ENCODE data around the gene TIMM50. TPM values are rescaled to one million over a fixed set of nuclear protein-coding genes. Genes with fewer than 3 reads are reported as not detected.

Gene TIMM50
- total RNA-seq, 2 experiments from 2014 or later = 59.6 to 83.9 TPM

DNA sequence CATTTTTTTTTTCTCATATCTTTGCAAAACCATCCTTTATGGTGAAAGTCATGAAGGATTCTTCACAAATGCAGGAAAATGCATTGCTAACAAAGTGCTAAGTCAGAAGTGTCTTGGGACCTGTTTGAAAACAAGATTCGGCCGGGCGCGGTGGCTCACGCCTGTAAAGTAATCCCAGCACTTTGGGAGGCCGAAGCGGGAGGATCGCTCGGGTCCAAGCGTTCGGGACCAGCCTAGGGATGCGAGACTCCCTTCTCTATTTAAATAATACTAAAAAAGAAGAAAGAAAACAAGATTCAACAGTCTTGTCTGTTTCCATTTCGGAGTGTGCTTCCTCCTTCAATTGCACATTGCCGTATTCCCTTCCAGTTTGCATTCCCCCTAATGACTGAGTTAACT lies 51.2 kb downstream of the TIMM50 start:
- ATAC-seq = no peak
- Mint-ChIP-seq H3K4me3 (peak overlapping the region; percentile 91), H3K9me3 (ENCODE audit: low read depth) (no peaks in the 10 kb centered on the region), H3K27me3 (no peaks in the 10 kb centered on the region), H3K4me1 (peaks cover 23% of the 10 kb centered on the region), H3K27ac (peak overlapping the region; percentile 87), H3K36me3 (peaks cover 9% of the 10 kb centered on the region)
- CTCF ChIA-PET = interaction anchor here (0.8 to 4.7 kb wide), 19 partner anchors 10 to 410 kb away, joined by 3 to 59 read pairs (median 7); partner anchors contain the start of genes PAK4, RPS16 and SUPT5H
- no peak for DNase-seq

DNA sequence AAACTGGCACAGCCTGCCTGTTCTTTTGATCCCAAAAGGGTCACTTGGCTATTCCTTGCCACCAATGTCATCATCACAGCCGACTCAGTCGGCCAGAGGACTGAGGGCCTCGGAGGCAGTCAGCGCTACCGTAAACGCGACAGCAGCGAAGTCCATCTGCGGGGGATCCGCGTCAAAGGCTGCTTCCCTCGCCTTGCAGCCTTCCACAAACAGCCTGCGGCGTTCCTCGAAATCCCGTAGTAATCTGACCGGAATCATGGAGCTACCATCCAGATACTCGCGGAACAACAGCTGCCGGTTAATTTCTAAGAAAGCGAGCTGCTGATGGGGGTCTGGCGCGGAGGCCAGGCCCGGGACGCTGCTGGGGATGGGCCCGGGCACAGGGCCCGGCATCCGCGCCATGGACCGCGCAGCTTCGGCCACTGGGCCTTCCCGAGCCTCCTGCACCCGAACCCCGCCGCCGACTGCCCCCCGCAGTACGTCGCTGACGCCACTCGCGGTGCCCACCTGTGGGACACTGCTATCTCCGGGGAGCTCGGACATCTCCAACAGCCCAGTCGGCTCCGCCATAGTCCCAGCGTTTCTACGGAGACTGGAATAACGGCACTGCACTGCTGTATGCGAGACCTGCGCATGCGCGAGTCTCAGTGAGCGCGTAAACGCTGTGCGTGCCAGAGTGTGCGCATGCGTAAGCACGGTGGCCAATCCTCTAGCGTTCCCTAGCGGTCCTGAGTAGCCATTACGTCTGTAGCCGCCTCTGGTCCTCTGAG lies 51.8 kb downstream of the TIMM50 start, which contains the start of gene EID2B:
Gene EID2B, minus strand, starts transcription at position 620 of the 770 bp plus-strand sequence. Its CDS starts 50 bp downstream, at position 570.
- CTCF ChIA-PET = interaction anchor here (0.8 to 4.7 kb wide), 28 partner anchors 10 to 410 kb away, joined by 3 to 59 read pairs (median 4); partner anchors contain the start of genes PAK4, PLEKHG2, RPS16 and SELENOV
- peak; percentile 96 for DNase-seq
- Mint-ChIP-seq H3K27ac (peak within 1 kb of the TSS; percentile 87), H3K27me3 (no peaks in the 10 kb centered on the region), H3K4me3 (peak within 1 kb of the TSS; percentile 91), H3K4me1 (peaks cover 24% of the 10 kb centered on the region), H3K36me3 (peaks cover 11% of the 10 kb centered on the region), H3K9me3 (ENCODE audit: low read depth) (no peaks in the 10 kb centered on the region)
- peak; percentile 96 for ATAC-seq

DNA sequence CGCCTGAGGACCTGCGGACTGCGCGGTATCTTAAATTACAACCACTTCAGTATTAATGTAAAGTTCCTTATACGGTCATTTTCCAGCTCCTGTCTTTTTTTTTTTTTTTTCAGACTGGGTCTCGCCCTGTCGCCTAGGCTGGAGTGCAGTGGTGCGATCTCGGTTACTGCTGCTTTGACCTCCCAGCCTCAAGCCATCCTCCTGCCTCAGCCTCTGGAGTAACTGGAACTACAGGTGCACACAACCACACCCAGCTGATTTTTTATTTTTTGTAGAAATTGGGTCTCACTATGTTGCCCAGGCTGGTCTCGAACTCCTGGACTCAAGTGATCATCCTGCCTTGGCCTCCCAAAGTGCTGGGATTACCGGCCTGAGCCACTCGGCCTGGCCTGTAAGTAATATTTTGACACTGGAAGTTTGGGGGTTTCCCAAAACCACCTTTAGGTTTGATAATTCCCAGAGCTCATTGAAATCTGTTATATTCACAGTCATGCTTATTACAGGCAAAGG lies 52.4 kb downstream of the TIMM50 start:
- ATAC-seq (peak; percentile 22), DNase-seq (no peak)
- Mint-ChIP-seq H3K4me3 (peak overlapping the region; percentile 91), H3K9me3 (ENCODE audit: low read depth) (no peaks in the 10 kb centered on the region), H3K27ac (peak overlapping the region; percentile 87), H3K4me1 (peaks cover 31% of the 10 kb centered on the region), H3K36me3 (peaks cover 14% of the 10 kb centered on the region), H3K27me3 (no peaks in the 10 kb centered on the region)
- CTCF ChIA-PET = interaction anchor here (0.9 to 4.7 kb wide), 27 partner anchors 9 to 423 kb away, joined by 3 to 59 read pairs (median 4); partner anchors contain the start of genes MED29, PAF1, PAK4 and PLEKHG2

DNA sequence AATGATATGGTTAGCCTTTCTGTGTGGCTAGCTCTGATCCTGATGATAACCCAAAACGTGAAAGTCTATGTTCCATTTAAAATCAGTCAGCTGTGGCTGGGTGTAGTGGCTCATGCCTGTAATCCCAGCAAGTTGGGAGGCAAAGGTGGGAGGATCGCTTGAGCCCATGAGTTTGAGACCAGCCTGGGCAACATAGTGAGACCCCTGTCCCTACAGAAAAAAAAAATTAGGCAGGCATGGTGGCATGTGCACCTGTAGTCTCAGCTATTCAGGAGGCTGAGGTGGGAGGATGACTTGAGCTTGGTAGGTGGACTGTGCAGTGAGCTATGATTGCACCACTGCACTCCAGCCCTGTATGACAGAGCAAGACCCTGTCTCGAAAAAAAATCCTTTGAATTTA lies 53.2 kb downstream of the TIMM50 start:
- no peak for DNase-seq
- Mint-ChIP-seq H3K36me3 (peaks cover 15% of the 10 kb centered on the region), H3K27me3 (no peaks in the 10 kb centered on the region), H3K9me3 (ENCODE audit: low read depth) (no peaks in the 10 kb centered on the region), H3K27ac (no peak overlapping the region), H3K4me3 (no peak overlapping the region), H3K4me1 (peaks cover 37% of the 10 kb centered on the region)
- CTCF ChIA-PET = interaction anchor here (1.0 to 4.7 kb wide), 11 partner anchors 8 to 423 kb away, joined by 3 to 59 read pairs (median 7); partner anchors contain the start of genes MED29, PAF1 and SUPT5H
- no peak for ATAC-seq

DNA sequence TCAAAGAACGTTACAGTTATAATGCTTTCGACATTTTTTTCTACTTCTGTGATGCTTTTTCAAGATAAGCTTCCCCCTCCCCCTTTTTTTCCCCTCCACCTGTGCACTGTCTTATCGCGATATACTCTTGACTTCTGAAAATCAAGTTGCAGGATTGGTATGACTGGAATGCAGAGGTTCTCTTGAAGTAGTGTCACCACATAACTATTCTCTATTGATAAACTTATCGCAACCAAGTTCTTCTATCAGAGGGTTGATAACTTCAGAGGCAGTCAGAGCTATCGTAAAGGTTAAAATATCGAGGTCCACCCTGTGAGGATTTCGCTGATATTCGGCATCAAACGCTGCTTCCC lies 58.5 kb downstream of the TIMM50 start:
- H3K36me3 Mint-ChIP-seq = peaks cover 14% of the 10 kb centered on the region
- H3K4me1 Mint-ChIP-seq = peaks cover 41% of the 10 kb centered on the region
- H3K9me3 Mint-ChIP-seq (ENCODE audit: low read depth) = no peaks in the 10 kb centered on the region
- no peak for DNase-seq
- peak overlapping the region; percentile 84 for H3K4me3 Mint-ChIP-seq
- H3K27me3 Mint-ChIP-seq = peaks cover 2% of the 10 kb centered on the region
- peak overlapping the region; percentile 84 for H3K27ac Mint-ChIP-seq
- CTCF ChIA-PET = interaction anchor here (0.6 to 1.9 kb wide), 11 partner anchors 11 to 203 kb away, joined by 3 to 6 read pairs (median 4); partner anchors contain the start of genes GMFG and RPS16
- peak; percentile 2 for ATAC-seq

DNA sequence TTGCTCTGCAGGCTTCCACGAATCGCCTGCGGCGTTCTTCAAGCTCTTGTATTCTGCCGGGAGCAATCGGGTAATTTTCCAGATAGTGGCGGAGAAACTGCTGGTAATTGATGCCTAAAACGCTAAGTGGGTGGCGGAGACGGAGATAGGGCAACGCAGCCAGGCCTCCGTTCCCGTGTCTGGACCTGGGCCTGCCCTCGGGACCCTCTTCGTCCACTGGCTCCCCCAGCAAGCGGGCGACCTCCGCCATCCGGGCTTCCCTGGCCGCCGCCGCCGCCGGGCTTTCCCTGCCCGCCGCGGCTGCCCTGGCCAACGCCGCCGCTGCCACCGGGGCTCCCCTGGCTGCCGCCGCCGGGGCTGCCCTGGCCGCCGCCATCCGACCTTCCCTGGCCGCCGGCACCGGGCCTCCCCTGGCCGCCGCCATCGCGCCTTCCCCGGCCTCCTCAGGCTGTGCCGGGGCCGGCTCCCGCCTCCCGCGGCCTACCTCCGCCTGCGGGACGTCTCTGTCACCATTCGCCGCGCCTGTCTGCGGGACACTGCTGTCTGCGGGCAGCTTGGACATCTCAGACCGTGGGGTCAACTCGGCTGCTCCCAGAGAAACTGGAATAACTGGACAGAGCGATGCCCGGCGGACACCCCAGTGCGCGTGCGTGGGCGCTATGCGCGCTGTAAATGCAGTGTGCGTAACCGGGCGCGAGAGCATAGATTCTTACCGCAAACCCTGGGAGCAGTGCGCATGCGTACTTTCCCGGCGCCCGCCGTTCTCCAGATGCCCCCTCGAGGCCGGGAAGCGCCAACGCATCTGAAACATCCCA lies 59.1 kb downstream of the TIMM50 start, which contains the start of gene EID2:
Gene EID2, minus strand, starts transcription at position 644 of the 815 bp plus-strand sequence. Its CDS starts 82 bp downstream, at position 562.
- CTCF ChIA-PET = interaction anchor here (0.6 to 1.9 kb wide), 12 partner anchors 11 to 961 kb away, joined by 3 to 6 read pairs (median 4); partner anchors contain the start of genes GMFG, RPS16 and SUPT5H
- H3K9me3 Mint-ChIP-seq (ENCODE audit: low read depth) = no peaks in the 10 kb centered on the region
- peaks cover 14% of the 10 kb centered on the region for H3K36me3 Mint-ChIP-seq
- peak within 1 kb of the TSS; percentile 84 for H3K4me3 Mint-ChIP-seq
- peaks cover 2% of the 10 kb centered on the region for H3K27me3 Mint-ChIP-seq
- H3K4me1 Mint-ChIP-seq = peaks cover 46% of the 10 kb centered on the region
- peak within 1 kb of the TSS; percentile 91 for H3K27ac Mint-ChIP-seq
- DNase-seq (peak; percentile 96), ATAC-seq (peak; percentile 95)

DNA sequence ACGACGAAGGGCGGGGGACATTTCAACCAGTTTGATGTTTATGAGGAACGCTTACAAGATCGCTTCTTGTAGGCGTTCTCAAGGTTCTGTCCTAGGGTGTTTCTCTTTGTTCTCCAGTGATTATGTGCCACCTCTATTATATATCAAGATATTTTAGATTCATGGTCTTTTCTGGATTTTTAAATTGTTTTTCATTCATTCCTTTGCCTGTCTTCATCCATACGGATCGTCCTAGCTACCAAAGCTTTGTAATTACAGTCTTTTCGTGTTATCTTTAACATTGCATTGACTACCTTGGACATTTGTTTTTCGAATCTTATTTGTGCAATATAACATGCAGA lies 59.7 kb downstream of the TIMM50 start:
- no peak for DNase-seq
- Mint-ChIP-seq H3K4me1 (peaks cover 50% of the 10 kb centered on the region), H3K4me3 (peak overlapping the region; percentile 84), H3K27ac (peak overlapping the region; percentile 91), H3K36me3 (peaks cover 14% of the 10 kb centered on the region), H3K27me3 (peaks cover 2% of the 10 kb centered on the region), H3K9me3 (ENCODE audit: low read depth) (no peaks in the 10 kb centered on the region)
- ATAC-seq = no peak
- CTCF ChIA-PET = interaction anchor here (0.6 to 2.3 kb wide), 7 partner anchors 12 to 961 kb away, joined by 3 to 10 read pairs (median 4); partner anchors contain the start of gene SUPT5H

Other genes with a start within 250 kb of the TIMM50 start
- gene IFNL3, start 235.8 kb upstream of the TIMM50 start, total RNA-seq = under 1 TPM in 1 of 2 experiments, not detected in 1; 0.42 TPM
- not detected for gene IFNL4, start 232.0 kb upstream of the TIMM50 start, total RNA-seq
- gene IFNL2, start 212.4 kb upstream of the TIMM50 start, total RNA-seq = not detected
- under 1 TPM; 0.26 to 0.70 TPM for gene IFNL1, start 184.4 kb upstream of the TIMM50 start, total RNA-seq
- 1 to 10 TPM; 4.5 to 8.4 TPM for gene LRFN1, start 160.0 kb upstream of the TIMM50 start, total RNA-seq
- gene GMFG, start 144.8 kb upstream of the TIMM50 start, total RNA-seq = 100 to 1,000 TPM; 472 to 473 TPM
- 10 to 100 TPM; 45.7 to 58.5 TPM for gene SAMD4B, start 138.4 kb upstream of the TIMM50 start, total RNA-seq
- 10 to 100 TPM; 48.9 to 53.8 TPM for gene PAF1, start 89.7 kb upstream of the TIMM50 start, total RNA-seq
- 10 to 100 TPM; 31.0 to 31.2 TPM for gene MED29, start 89.5 kb upstream of the TIMM50 start, total RNA-seq
- 100 to 1,000 TPM in 1 of 2 experiments, 10 to 100 TPM in 1; 45.1 to 107 TPM for gene ZFP36, start 74.0 kb upstream of the TIMM50 start, total RNA-seq
- 10 to 100 TPM; 57.9 to 73.9 TPM for gene PLEKHG2, start 68.2 kb upstream of the TIMM50 start, total RNA-seq
- 1,000 to 10,000 TPM; 1,815 to 2,117 TPM for gene RPS16, start 44.9 kb upstream of the TIMM50 start, total RNA-seq
- 100 to 1,000 TPM; 144 to 181 TPM for gene SUPT5H, start 35.3 kb upstream of the TIMM50 start, total RNA-seq
- gene DLL3, start 18.1 kb downstream of the TIMM50 start, total RNA-seq = under 1 TPM; 0.26 to 0.98 TPM
- gene SELENOV, start 34.3 kb downstream of the TIMM50 start, total RNA-seq = not detected
- 1 to 10 TPM; 4.7 to 7.4 TPM for gene EID2B, start 52.0 kb downstream of the TIMM50 start, total RNA-seq
- 10 to 100 TPM; 15.1 to 16.3 TPM for gene EID2, start 59.3 kb downstream of the TIMM50 start, total RNA-seq
- not detected for gene LGALS13, start 121.7 kb downstream of the TIMM50 start, total RNA-seq
- gene LGALS16, start 175.1 kb downstream of the TIMM50 start, total RNA-seq = not detected
- gene LGALS14, start 223.6 kb downstream of the TIMM50 start, total RNA-seq = under 1 TPM in 1 of 2 experiments, not detected in 1; 0.37 TPM